ENCODE measurements around the gene BOD1L1.

Gene BOD1L1

GRCh38 chr4:13558881-13559280 is 68.6 kb downstream of the BOD1L1 start:
- DNase-seq (ENCODE audit: low read depth): no peak

DNA sequence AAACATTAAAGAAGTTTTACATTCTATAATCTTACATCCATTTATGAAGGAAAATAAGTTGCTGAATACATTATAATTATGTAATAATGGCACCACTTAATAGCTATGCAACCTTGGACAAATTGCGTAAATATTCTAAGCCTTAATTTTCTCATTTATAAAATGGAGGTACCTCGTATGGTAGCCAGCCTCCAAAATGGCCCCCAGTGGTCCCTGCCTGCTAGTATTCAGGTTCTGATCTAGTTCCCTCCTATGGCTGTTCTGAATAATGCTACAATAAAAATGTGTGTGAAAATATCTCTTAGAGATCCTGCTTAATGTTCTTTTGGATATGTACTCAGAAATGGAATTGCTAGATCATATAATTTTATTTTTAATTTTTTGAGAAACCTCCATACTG is 72.2 kb downstream of the BOD1L1 start:
- DNase-seq (ENCODE audit: low read depth): no peak

DNA sequence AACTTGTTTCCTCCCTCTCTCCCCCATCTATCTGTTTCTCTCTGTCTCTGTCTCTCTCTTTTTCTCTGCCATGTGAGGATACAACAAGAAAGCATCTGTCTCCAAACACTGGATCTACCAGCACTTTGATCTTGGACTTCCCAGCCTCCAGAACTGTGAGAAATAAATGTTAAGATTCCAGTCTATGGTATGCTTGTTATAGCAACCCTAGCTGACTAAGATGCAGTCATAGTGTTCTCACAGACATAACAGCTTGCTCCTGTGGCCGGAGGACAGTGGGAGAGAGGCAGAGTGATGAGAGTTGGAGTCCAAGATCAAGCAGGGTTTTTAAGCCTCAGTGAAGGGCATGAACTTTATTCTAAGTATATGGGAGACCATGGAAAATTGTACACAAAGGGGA is 74.4 kb downstream of the BOD1L1 start:
- DNase-seq (ENCODE audit: low read depth): no peak

DNA sequence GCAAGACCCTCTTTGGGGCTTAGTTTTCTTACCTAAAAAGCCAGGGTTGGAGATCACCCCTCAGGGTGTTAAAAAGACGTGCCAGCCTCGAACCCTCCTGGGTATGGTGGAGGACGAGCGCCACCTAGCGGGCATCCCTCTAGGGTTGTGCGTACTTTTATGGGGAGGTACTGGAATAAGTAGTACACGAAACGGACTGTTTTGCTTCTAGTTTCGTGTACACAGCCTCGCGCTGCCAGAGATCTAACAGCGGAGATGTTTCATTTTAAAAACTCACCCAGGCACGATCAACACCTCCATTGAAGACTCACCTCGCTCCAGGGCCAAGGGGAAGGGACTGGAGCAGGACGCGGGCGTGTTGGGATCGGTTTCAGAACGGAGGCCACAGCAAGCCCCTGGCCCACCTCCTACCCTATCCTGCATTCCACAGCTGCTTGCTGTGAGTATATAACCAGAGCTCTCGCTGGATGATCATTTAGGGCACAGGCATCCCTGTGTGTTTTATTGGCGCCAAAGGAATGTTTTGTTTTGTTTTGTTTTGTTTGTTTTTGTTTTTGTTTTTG is 78.5 kb downstream of the BOD1L1 start:
- peak; percentile 62 for DNase-seq (ENCODE audit: low read depth)

DNA sequence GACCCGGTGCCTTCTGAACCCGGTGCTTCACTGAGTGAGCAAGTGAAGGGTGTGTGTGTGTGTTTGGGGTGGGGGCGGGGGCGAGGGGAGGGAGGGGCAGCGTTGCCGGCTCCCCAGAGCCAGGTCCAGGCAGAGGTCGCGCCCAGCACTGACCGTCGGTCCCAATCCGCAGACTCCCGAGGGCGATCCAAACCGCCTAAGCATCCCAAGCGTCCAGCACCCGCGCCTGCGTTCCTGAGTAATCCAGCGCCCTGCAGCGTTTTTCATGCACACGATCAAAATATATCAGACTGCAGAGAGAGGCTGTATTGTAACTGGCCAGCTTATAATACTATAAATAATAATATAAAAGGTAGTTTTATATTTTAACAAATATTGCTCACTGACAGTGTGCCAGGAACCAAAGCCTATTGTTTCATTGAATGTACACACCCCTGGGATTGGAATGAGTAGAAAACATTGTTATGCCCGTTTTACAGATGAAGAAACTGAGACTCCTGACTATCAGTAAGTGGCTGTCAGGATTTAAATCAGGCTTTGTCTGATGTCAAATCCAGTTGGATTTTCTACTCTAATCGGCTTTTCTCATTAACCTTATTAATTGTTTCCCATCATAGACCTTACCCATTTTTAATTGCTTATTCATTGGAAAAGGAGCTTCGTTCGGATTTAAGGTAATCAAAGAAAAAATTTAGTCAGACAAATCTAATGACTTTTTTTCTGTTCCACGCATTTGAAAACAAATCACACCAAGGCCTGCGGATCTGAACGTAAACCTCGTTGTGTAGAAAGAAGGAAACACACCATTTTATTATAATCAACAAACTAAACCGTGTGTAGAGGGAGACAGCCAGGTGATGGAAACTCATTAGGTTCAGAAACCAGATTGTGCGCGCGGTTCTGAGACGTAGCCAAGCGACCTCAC is 79.2 kb downstream of the BOD1L1 start:
- DNase-seq (ENCODE audit: low read depth): no peak

DNA sequence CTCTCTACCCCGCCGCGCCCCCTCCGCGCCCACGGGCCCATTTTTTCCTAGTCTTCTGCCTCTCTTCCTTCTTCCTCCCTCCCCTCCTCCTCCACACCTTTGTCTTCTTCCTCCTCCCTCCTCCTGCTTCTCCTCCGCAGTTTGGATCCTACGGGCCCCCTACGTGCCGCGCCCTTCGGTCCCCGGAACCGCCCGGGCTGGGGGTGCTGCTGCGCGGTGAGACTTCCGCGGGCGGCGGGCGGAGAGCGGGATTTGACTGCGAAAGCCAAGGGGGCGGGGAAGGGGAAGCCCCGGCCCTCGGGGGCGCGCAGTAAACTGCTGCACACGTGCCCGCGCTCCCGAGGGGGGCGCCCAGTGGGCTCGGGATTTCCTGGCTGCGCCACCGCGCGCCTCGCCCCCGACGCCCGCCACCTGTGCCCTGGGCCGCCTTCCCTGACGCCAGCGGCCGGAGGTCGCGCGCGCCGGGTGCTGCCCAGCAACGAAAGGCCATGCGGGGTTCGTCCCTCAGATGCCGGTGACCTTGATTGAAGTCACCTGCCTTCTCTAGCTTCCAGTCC is 80.0 kb downstream of the BOD1L1 start:
- no peak for DNase-seq (ENCODE audit: low read depth)

DNA sequence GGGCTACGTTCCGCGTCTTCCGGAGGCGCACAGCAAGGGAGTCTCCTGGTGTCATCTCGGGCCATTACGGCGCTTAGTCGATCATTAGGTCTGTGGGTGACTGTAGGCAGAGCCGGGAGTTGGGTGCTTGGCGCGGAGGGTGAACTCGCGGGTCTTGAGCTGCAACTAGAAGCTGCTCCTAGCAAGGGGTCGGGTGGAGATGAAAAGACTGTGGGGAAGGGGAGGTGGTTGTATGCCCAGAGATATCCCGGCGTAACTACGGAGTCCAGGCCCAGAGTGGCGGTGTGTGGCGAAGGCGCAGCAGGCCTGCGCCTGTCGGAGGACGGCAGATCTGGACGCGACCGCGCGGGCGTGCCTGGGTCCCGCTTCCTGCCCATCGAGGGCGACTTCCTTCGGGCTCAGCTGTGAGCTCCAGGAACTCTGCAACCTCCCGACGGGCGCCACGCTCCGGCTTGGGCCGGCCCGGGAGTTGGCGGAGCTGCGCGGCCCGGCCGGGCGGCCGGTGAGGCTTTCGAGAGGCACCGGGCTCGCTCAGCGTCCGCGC is 80.5 kb downstream of the BOD1L1 start:
- no peak for DNase-seq (ENCODE audit: low read depth)

- DNase-seq (ENCODE audit: low read depth): no peak
Measured at GRCh38 chr4:13546142-13546940, 81.2 kb downstream of the BOD1L1 start.

DNA sequence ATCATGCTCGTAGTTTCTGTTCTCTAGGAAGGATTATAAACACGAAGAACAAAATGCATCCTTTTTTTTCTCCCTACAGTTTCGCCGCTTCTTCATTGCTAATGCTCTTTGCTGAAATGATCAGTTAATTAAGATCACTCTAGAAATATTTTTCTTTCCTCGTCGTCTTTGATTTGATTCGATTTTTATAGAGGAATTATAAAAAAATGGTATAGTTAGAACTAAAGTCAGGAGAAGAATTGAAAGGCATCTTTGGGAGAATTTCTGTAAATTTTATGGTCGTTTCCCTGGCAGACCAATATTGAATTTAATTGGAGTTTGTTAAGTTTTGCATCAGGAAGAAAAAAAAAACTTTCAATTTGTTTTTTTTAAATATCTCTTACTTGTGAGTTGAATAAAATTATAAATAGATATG is 82.1 kb downstream of the BOD1L1 start:
- DNase-seq (ENCODE audit: low read depth): no peak

GRCh38 chr4:13544606-13545393 is 82.7 kb downstream of the BOD1L1 start:
- no peak for DNase-seq (ENCODE audit: low read depth)

DNA sequence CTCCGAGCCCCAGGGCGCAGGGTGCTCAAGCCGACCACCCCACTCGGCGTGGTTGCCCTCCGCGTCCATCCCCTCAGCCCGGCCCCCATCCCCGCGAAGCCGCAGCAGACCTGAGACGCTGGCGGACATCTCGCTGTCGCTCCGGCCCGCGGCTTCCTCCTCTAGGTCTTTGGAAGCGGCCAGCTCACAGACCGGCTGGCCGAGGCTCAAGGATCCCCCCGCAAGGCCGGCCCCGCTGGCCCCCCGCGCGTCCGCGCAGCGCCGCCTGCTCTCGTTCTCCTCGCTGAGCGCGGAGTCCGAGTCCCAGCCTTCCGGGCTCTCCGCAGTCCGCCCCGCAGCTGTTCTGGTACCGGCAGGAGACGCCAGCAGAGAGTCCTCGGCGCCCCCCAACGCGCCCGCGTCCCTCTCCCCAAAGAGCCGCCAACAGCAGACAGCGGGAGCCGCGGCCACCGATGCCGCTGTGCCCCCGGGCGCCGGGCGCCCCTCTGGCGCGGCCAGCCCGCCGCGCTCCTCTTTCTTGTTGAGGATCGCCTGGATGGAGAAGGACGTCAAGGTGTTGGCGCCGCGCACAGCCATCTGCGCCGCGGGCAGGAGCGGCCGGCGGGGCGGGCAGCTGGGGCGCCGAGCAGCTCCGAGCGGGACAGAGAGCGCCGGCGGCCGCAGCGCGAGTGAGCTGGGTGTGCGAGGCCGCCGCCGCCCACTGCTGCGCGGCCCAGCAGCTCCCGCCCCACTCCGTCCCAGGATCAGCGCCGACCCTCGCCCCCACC is 83.5 kb downstream of the BOD1L1 start, which contains the start of gene NKX3-2:
TSS of gene NKX3-2 (minus strand) at position 670 of the 767 bp plus-strand sequence. CDS start at position 576, 94 bp downstream.
- no peak for DNase-seq (ENCODE audit: low read depth)

GRCh38 chr4:13543032-13543838 is 84.3 kb downstream of the BOD1L1 start:
- DNase-seq (ENCODE audit: low read depth): no peak

DNA sequence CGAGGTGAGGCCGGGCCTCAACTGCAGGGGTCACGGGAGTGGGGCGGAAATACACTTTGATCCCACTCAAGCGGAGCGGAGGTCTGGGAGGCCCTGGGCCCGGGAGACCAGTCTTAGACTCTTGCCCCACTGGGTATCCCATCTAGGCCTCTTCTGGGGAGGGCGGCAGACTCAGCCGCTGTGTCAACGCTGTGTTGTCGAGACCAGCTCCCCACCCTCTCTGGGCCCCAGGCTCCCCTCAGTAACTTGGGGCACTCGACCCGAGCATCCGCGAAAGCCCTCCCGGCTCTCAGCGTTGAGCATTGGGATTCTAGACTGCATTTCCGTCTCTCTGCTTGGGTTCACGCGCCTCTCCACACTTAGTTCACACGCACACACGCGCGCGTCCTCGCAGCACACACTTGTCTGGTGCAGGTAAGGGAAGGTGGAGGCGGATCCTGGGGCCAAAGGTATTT is 84.9 kb downstream of the BOD1L1 start:
- DNase-seq (ENCODE audit: low read depth): no peak

DNA sequence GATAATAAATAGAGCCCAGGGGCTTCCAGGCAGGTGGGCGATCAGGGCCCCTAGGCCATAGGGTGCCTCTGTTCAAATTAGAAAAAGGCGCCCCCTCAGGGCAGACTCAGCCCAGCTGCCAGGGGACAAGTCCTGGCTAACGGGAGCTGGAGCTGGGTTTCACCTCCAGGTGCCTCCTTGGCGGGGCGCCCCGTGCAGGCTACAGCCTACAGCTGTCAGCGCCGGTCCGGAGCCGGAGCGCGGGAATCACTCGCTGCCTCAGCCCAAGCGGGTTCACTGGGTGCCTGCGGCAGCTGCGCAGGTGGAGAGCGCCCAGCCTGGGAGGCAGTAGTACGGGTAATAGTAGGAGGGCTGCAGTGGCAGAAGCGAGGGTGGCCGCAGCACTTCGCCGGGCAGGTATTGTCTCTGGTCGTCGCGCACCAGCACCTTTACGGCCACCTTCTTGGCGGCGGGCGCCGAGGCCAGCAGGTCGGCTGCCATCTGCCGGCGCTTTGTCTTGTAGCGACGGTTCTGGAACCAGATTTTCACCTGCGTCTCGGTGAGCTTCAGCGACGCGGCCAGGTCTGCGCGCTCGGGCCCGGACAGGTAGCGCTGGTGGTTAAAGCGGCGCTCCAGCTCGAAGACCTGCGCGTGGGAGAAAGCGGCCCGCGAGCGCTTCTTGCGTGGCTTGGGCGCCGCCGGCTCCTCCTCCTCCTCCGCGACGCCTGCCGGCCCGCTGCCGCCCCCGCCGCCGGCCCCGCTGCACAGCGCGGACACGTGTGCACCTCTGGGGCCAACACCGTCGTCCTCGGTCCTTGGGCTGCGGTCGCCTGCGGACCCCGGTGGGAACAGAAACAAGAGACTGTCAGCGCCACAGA is 85.6 kb downstream of the BOD1L1 start:
- DNase-seq (ENCODE audit: low read depth): no peak

DNA sequence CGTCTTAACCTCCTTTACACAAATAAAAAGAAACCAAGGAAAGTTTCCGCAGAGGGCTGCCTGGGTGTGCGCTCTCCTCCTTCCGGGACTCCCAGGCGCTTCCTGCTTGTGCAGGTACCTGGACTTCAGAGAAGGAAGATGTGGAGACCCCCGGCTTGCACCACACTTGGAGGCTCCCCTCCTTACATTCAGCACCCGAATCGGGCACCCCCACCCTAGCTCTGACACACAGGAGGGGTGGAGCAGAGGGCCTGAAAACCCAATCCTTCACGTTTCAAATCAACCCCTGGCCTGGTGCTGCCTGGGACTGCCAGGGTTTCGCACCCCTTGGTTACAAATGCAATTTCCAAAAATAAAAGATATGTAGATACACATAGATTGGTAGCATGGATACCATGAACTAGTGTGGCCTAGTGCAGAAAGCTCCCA is 86.3 kb downstream of the BOD1L1 start:
- no peak for DNase-seq (ENCODE audit: low read depth)

DNA sequence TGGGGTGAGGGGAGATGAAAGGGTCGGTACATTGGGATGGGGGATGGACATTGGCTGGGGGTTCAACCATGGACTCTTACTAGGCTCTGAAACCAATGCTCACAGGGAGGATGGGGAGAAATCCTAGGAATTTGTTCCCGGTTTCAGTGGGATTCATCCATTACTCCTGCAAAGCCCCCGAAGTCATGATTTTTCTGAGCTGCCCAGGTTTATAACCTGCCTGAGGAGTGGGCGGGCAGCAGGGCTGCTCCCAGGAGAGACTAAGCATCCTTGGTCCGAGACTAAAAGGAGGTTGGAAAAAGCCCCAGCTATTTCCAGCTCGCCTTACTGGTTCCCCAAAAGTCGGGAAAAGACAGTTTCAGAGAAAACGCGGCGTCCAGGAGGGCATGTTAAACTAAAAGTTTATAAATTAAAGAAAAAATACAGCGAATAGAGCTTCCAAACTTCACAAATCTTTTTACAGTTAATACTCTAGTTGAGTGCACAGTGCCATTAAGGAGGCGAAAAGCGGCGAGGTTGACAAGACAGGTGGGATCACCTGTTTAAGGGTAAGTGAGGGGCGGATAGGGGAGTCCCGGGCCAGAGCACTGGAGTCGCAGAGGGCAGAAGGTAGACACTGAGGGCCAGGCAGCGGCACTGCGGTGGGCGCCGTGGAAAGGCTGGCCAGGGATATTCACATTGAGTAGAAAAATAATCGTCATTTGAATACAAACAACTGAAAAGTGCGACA is 86.9 kb downstream of the BOD1L1 start:
- DNase-seq (ENCODE audit: low read depth): no peak

- no peak for DNase-seq (ENCODE audit: low read depth)
Measured at GRCh38 chr4:13539619-13540445, 87.7 kb downstream of the BOD1L1 start.
